ENCODE measurements around the gene WDR49. TPM values are rescaled to one million over a fixed set of nuclear protein-coding genes. Genes with fewer than 3 reads are reported as not detected.

Gene WDR49
- total and polyA plus RNA-seq, 2 experiments from 2014 or later, result not detected

GRCh38 chr3:167466966-167467365, 186.8 kb downstream of the WDR49 start:
- no peak overlapping the region for H3K4me2 ChIP-seq
- no peak for DNase-seq (ENCODE audit: low spot score)
- H3K79me2 ChIP-seq, result no peaks in the 10 kb centered on the region
- H2AFZ ChIP-seq, result no peak overlapping the region
- no peaks in the 10 kb centered on the region for H3K4me1 ChIP-seq (ENCODE audit: insufficient read depth)
- H3K4me3 ChIP-seq, result no peak overlapping the region
- no peaks in the 10 kb centered on the region for H3K9me2 ChIP-seq (replicated peaks; ENCODE audit: insufficient read depth)
- H4K20me1 ChIP-seq (ENCODE audit: insufficient read depth, poor library complexity, severe bottlenecking), result no peaks in the 10 kb centered on the region
- H3K9me3 ChIP-seq (ENCODE audit: low read depth), result no peaks in the 10 kb centered on the region
- H3K27ac ChIP-seq, result no peak overlapping the region
- no peak for TF ChIP-seq EZH2phosphoT487 (IDR thresholded peaks at IDR 0.05; ENCODE audit: low read depth, severe bottlenecking, unreplicated experiment)
- no peaks in the 10 kb centered on the region for H3K36me3 ChIP-seq (replicated peaks; ENCODE audit: insufficient read depth, low read depth)
- H3K27me3 ChIP-seq, result no peaks in the 10 kb centered on the region

- Histone ChIP-seq H4K20me1 (ENCODE audit: insufficient read depth, poor library complexity, severe bottlenecking) (no peaks in the 10 kb centered on the region), H3K27ac (no peak overlapping the region), H3K36me3 (replicated peaks; ENCODE audit: insufficient read depth, low read depth) (no peaks in the 10 kb centered on the region), H2AFZ (no peak overlapping the region), H3K4me1 (ENCODE audit: insufficient read depth) (no peaks in the 10 kb centered on the region), H3K4me3 (no peak overlapping the region), H3K27me3 (no peaks in the 10 kb centered on the region), H3K4me2 (no peak overlapping the region), H3K79me2 (no peaks in the 10 kb centered on the region), H3K9me3 (ENCODE audit: low read depth) (no peaks in the 10 kb centered on the region), H3K9me2 (replicated peaks; ENCODE audit: insufficient read depth) (no peaks in the 10 kb centered on the region)
- no peak for DNase-seq (ENCODE audit: low spot score)
- no peak for TF ChIP-seq EZH2phosphoT487 (IDR thresholded peaks at IDR 0.05; ENCODE audit: low read depth, severe bottlenecking, unreplicated experiment)
- WGBS (ENCODE audit: low lambda C conversion rate, missing lambda C conversion rate), result 77% methylated on average over 6 of the region's 6 CpGs
Measured at GRCh38 chr3:167456157-167456799, 197.5 kb downstream of the WDR49 start.

- H3K4me1 ChIP-seq (ENCODE audit: insufficient read depth), result no peaks in the 10 kb centered on the region
- H3K36me3 ChIP-seq (replicated peaks; ENCODE audit: insufficient read depth, low read depth), result no peaks in the 10 kb centered on the region
- H4K20me1 ChIP-seq (ENCODE audit: insufficient read depth, poor library complexity, severe bottlenecking), result no peaks in the 10 kb centered on the region
- no peak for DNase-seq (ENCODE audit: low spot score)
- no peak overlapping the region for H3K4me3 ChIP-seq
- WGBS (ENCODE audit: low lambda C conversion rate, missing lambda C conversion rate), result 85% methylated on average over 2 of the region's 2 CpGs
- H3K9me3 ChIP-seq (ENCODE audit: low read depth), result no peaks in the 10 kb centered on the region
- H3K4me2 ChIP-seq, result no peak overlapping the region
- H3K27ac ChIP-seq, result no peak overlapping the region
- no peak overlapping the region for H2AFZ ChIP-seq
- H3K27me3 ChIP-seq, result no peaks in the 10 kb centered on the region
- no peaks in the 10 kb centered on the region for H3K79me2 ChIP-seq
- TF ChIP-seq CTCF (IDR thresholded peaks at IDR 0.05; ENCODE audit: poor library complexity), result no peak
- no peak for TF ChIP-seq EZH2phosphoT487 (IDR thresholded peaks at IDR 0.05; ENCODE audit: low read depth, severe bottlenecking, unreplicated experiment)
- no peak for TF ChIP-seq EZH2 (IDR thresholded peaks at IDR 0.05; ENCODE audit: borderline replicate concordance)
- H3K9me2 ChIP-seq (replicated peaks; ENCODE audit: insufficient read depth), result no peaks in the 10 kb centered on the region
Measured at GRCh38 chr3:167453815-167454214, 199.9 kb downstream of the WDR49 start.

- TF ChIP-seq EZH2phosphoT487 (IDR thresholded peaks at IDR 0.05; ENCODE audit: low read depth, severe bottlenecking, unreplicated experiment) (no peak), CTCF (IDR thresholded peaks at IDR 0.05; ENCODE audit: poor library complexity) (no peak), EZH2 (IDR thresholded peaks at IDR 0.05; ENCODE audit: borderline replicate concordance) (no peak)
Measured at GRCh38 chr3:167451282-167451681, 202.5 kb downstream of the WDR49 start.

More at GRCh38 chr3:167451282-167451681, 202.5 kb downstream of the WDR49 start:
- Histone ChIP-seq H3K9me3 (ENCODE audit: low read depth) (no peaks in the 10 kb centered on the region), H3K79me2 (no peaks in the 10 kb centered on the region), H3K4me2 (no peak overlapping the region), H2AFZ (no peak overlapping the region), H3K27ac (no peak overlapping the region), H3K4me1 (ENCODE audit: insufficient read depth) (no peaks in the 10 kb centered on the region), H3K27me3 (no peaks in the 10 kb centered on the region), H4K20me1 (ENCODE audit: insufficient read depth, poor library complexity, severe bottlenecking) (no peaks in the 10 kb centered on the region), H3K36me3 (replicated peaks; ENCODE audit: insufficient read depth, low read depth) (no peaks in the 10 kb centered on the region), H3K4me3 (no peak overlapping the region), H3K9me2 (replicated peaks; ENCODE audit: insufficient read depth) (no peaks in the 10 kb centered on the region)
- 35% methylated on average over 1 of the region's 1 CpG for WGBS (ENCODE audit: low lambda C conversion rate, missing lambda C conversion rate)
- DNase-seq (ENCODE audit: low spot score), result no peak

All from hepatocyte (in vitro differentiated cells).